HG03571 (cell line): ENCODE measurements around the gene DSP.

Source experiments
- ATAC-seq: cut with Tn5 transposase; IDR thresholded peaks from one replicate; pipeline ENCODE4 v1.9.1; 2021; ENCODE audit not compliant: unreplicated experiment

DSP gene

GRCh38 chr6:7590918-7591302 is 49.4 kb downstream of the DSP start:
- no peak for ATAC-seq

- no peak for ATAC-seq
Observed at GRCh38 chr6:7591770-7592169, 50.3 kb downstream of the DSP start.

- no peak for ATAC-seq
Observed at GRCh38 chr6:7593229-7593628, 51.8 kb downstream of the DSP start.

GRCh38 chr6:7594579-7595125 is 53.2 kb downstream of the DSP start:
- ATAC-seq: no peak

- ATAC-seq: no peak
Observed at GRCh38 chr6:7604003-7604402, 62.5 kb downstream of the DSP start.

- ATAC-seq: no peak
Observed at GRCh38 chr6:7604506-7604905, 63.0 kb downstream of the DSP start.

GRCh38 chr6:7615611-7616383 is 74.3 kb downstream of the DSP start:
- ATAC-seq: no peak

- no peak for ATAC-seq
Observed at GRCh38 chr6:7617801-7618764, 76.6 kb downstream of the DSP start.

GRCh38 chr6:7621761-7622160 is 80.3 kb downstream of the DSP start:
- ATAC-seq: no peak

GRCh38 chr6:7624796-7625710 is 83.6 kb downstream of the DSP start:
- ATAC-seq: no peak

- ATAC-seq: no peak
Observed at GRCh38 chr6:7628479-7628878, 87.0 kb downstream of the DSP start.

- no peak for ATAC-seq
Observed at GRCh38 chr6:7628909-7629308, 87.4 kb downstream of the DSP start.

GRCh38 chr6:7629321-7629720 is 87.8 kb downstream of the DSP start:
- ATAC-seq: no peak

GRCh38 chr6:7630792-7631191 is 89.3 kb downstream of the DSP start:
- no peak for ATAC-seq

- no peak for ATAC-seq
Observed at GRCh38 chr6:7631466-7631865, 90.0 kb downstream of the DSP start.

- no peak for ATAC-seq
Observed at GRCh38 chr6:7632501-7633290, 91.2 kb downstream of the DSP start.

- ATAC-seq: no peak
Observed at GRCh38 chr6:7633361-7633760, 91.9 kb downstream of the DSP start.

GRCh38 chr6:7636151-7636550 is 94.7 kb downstream of the DSP start:
- ATAC-seq: no peak
